CD4-positive, alpha-beta T cell treated with Interferon alpha-2 for 1 hour (primary cell): ENCODE data around the gene EIF2S2.
"Not testable (repeated sequence)": the region's sequence is repeated elsewhere in the genome, so short reads cannot be mapped to it uniquely, and the experiment has no call there.

ENCODE experiments used
- DNase-seq, 2 donors: peaks; one replicate each; pipeline ENCODE4 v3.0.0-alpha.2; 2020 to 2022

Gene EIF2S2

DNA sequence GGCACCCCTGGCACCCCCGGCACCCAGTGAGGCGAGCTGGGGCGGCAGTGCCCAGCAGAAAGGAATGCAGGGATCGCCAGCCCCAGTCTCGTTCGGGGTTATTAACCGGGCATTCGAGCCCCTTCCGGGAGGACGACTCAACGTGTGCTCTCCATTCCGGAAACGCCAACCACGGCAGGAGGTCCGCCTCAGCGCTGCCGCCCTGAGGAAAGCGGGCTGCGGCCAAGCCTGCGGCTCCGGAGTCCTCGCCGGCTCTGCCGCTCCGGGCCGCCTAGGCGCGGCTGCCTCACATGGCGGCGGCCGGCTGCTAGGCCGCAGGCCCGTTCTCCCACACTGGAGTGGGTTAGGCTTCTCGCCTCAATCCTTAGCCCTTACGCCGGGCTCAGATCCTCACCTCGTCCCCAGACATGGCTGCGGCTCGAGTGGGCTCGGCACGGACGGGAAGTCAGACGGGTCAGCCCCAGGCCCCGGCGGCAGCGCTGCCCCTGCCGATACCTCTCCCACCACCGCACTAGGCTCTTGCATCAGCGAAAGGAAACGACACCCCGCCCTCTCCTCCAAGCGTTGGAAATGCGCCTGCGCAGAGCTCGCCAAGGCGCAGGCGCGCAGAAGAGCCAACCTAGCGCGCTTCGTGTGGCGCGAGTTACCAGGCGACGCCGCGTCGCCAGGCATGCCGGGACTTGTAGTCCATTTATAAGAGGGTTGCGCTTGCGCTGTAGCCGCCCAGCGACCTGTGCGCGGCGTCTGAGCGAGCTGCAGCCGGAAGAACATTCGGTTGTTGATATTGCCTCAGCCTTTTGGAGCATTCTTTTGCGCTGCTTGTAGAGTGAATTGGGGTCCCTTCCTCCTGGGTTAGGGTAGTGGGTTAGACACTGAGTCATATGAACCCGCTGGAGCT is at the start of gene EIF2S2:
EIF2S2 (minus strand) TSS at position 542 of the 898 bp plus-strand sequence; CDS start at position 409, 133 bp downstream.
- DNase-seq: peak; percentile 97 to 98

DNA sequence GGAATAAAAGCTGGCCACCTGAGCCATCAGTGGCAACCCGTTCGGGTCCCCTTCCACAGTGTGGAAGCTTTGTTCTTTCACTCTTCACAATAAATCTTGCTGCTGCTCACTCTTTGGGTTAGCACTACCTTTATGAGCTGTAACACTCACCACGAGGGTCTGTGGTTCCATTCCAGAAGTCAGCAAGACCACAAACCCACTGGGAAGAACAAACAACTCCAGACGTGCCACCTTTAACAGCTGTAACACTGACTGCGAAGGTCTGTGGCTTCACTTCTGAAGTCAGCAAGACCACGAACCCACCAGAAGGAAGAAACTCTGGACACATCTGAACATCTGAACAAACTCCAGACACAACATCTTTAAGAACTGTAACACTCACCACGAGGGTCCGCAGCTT is 45.7 kb upstream of the EIF2S2 start:
- not testable (repeated sequence) for DNase-seq

- DNase-seq: no peak
Observed at GRCh38 chr20:34155836-34156235, 43.8 kb upstream of the EIF2S2 start.

GRCh38 chr20:34153169-34153568 is 41.1 kb upstream of the EIF2S2 start:
- DNase-seq: not testable (repeated sequence)

GRCh38 chr20:34152073-34152472 is 40.0 kb upstream of the EIF2S2 start:
- DNase-seq: not testable (repeated sequence)

- DNase-seq: no peak
Observed at GRCh38 chr20:34150306-34151000, 38.4 kb upstream of the EIF2S2 start.

GRCh38 chr20:34145280-34145819 is 33.3 kb upstream of the EIF2S2 start:
- DNase-seq: no peak

GRCh38 chr20:34143951-34144350 is 31.9 kb upstream of the EIF2S2 start:
- no peak for DNase-seq

DNA sequence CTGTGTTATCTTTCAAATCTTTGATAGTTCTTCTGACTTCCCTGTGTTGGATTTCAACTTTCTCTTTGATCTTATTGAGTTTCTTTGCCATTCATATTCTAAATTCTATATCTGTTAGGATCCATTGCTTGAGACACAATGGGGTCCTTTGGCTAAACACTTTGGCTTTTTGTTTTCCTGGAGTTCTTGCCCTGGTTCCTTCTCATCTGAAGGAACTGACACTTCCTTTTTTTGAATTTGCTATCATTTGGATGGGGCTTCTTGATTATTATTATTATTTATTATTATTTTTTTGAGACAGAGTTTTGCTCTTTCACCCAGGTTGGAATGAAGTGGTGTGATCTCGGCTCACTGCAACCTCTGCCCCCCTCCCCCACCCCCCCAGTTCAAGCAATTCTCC is 30.1 kb upstream of the EIF2S2 start:
- DNase-seq: no peak

DNA sequence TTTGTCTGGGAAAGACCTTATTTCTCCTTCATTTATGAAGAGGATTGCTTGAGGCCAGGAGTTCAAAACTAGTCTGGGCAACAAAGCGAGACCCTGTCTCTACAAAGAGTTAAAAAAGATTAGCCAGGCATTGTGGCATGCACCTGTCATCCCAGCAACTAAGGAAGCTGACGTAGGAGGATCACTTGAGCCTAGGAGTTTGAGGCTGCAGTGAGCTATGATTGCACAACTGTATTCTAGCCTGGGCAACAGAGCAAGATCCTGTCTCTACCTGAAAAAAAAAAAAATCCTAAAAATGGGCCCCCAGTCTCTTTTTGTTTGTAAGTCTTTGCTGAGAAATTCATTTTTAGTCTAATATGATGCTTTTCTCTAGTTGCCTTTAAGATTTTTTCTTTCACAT is 29.2 kb upstream of the EIF2S2 start:
- DNase-seq: no peak

- not testable (repeated sequence) for DNase-seq
Observed at GRCh38 chr20:34135525-34136275, 23.7 kb upstream of the EIF2S2 start.

DNA sequence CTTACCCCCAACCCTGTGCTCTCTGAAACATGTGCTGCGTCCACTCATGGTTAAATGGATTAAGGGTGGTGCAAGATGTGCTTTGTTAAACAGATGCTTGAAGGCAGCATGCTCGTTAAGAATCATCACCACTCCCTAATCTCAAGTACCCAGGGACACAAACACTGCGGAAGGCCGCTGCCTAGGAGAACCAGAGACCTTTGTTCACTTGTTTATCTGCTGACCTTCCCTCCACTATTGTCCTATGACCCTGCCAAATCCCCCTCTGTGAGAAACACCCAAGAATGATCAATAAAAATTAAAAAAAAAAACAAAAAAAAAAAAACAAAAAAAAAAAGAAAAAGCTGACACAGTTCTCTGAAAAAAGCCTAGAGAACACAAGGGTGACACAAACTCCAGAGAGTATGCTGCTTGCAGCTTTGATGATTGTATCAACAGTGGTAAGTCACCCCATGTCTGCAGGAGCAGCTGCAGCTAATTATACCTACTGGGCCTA is 21.4 kb upstream of the EIF2S2 start:
- not testable (repeated sequence) for DNase-seq

DNA sequence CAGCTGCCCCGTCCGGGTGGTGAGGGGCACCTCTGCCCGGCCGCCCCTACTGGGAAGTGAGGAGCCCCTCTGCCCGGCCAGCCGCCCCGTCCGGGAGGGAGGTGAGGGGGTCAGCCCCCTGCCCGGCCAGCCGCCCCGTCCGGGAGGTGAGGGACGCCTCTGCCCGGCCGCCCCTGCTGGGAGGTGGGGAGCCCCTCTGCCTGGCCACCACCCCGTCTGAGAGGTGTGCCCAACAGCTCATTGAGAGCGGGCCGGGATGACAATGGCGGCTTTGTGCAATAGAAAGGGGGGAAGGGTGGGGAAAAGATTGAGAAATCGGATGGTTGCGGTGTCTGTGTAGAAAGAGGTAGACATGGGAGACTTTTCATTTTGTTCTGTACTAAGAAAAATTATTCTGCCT is 20.9 kb upstream of the EIF2S2 start:
- DNase-seq: not testable (repeated sequence)

DNA sequence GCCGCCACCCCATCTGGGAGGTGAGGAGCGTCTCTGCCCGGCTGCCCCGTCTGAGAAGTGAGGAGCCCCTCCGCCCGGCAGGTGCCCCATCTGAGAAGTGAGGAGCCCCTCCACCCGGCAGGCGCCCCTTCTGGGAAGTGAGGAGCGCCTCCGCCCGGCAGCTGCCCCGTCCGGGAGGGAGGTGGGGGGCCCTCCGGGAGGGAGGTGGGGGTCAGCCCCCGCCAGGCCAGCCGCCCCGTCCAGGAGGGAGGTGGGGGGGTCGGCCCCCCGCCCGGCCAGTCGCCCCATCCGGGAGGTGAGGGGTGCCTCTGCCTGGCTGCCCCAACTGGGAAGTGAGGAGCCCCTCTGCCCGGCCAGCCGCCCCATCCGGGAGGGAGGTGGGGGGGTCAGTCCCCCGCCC is 20.4 kb upstream of the EIF2S2 start:
- not testable (repeated sequence) for DNase-seq

DNA sequence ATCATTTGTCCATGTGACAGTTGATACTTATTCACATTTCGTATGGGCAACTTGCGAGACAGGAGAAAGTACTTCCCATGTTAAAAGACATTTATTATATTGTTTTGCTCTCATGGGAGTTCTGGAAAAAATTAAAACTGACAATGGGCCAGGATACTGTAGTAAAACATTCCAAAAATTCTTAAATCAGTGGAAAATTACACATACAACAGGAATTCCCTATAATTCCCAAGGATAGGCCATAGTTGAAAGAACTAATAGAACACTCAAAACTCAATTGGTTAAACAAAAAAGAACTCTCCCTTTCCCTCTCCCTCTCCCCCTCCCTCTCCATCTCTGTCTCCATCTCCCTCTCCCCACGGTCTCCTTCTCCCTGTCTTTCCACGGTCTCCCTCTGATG is 19.4 kb upstream of the EIF2S2 start:
- DNase-seq: no peak

DNA sequence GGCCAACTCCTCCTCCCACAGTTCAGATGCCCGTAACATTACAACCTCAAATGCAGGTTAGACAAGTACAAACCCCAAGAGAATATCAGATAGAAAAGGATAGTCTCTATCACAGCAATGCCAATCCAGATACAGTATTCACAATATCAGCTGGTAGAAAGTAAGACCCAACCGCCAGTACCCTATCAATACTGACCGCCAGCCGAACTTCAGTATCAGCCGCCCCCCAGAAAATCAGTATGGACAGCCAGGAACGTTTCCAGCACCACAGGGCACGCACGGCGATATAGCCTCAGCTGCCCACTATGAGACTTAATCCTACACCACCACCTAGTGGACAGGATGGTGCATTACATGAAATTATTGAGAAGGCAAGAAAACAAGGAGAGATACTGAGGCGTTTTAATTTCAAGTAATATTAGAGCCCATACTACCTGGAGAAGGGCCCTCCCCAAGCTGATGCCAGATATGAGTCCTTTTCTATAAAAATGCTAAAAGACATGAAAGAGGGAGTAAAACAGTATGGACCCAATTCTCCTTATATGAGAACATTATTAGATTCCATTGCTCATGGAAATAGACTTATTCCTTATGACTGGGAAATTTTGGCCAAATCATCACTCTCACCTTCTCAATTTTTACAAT is 17.6 kb upstream of the EIF2S2 start:
- DNase-seq: peak; percentile 58 to 82

DNA sequence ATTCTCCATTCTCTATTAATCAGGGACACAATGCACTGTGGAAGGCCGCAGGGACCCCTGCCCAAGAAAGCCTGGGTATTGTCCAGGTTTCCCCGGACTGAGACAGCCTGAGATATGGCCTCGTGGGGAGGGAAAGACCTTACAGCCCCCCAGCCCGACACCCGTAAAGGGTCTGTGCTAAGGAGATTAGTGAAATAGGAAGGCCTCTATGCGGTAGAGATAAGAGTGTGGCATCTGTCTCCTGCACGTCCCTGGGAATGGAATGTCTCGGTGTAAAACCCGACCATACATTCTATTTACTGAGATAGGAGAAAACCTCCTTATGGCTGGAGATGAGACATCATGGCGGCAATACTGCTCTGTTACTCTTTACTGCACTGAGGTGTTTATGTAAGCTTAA is 15.7 kb upstream of the EIF2S2 start:
- no peak for DNase-seq

GRCh38 chr20:34124469-34125249 is 12.6 kb upstream of the EIF2S2 start:
- no peak for DNase-seq

GRCh38 chr20:34123309-34123708 is 11.3 kb upstream of the EIF2S2 start:
- DNase-seq: no peak

DNA sequence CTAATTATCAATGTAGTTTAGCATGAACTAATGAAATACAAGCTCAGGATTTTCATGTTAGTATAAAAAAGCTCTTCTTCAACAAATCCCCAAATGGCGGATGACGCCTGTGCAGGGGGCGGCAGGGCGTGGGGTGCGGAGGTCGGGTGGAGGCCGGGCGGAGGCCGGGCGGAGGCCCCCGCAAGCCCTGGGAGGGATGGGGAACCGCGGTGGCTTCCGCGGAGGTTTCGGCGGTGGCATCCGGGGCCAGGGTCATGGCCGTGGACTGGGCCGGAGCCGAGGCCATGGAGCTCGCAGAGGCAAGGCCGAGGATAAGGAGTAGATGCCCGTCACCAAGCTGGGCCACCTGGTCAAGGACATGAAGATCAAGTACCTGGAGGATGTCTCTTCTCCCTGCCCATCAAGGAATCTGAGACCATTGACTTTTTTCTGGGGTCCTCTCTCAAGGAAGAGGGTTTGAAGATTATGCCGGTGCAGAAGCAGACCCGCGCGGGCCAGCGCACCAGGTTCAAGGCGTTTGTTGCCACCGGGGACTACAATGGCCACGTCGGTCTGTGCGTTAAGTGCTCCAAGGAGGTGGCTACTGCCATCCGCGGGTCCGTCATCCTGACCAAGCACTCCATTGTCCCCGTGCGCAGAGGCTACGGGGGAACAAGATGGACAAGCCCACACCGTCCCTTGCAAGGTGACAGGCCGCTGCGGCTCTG is 10.4 kb upstream of the EIF2S2 start:
- no peak for DNase-seq

- no peak for DNase-seq
Observed at GRCh38 chr20:34120213-34120612, 8.2 kb upstream of the EIF2S2 start.
